ENCODE data around the gene TFPI.

The TFPI gene

DNA sequence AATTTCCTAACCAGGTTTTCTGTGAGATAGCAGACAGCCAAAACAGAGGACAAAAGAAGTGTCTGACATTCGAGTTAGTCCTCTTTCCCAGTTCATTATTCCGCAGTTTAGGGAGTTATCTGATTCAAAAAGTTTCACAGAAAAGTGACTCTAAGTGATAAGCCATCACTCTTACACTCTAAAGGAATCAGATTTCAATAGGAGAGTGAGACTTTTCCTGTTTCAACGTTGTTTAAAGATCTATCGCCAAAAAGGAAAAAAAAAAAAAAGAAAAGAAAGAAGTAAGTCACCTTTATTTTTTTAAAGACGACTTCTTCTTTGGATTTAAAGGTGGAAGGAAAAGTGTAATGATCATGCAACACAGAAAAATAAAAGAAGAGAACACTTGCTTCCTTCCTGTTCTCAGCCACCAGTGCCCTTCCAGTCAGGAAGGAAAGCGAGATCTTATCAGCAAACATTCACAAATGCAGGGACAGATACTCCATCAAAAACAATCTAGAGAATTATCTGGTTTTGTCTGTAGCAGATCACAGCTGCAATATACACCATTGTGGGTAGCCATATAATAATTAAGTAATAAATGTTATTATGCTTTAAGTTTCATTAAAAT, 49.8 kb downstream of the TFPI start:
- no peak for DNase-seq (ENCODE audit: low read depth)

DNA sequence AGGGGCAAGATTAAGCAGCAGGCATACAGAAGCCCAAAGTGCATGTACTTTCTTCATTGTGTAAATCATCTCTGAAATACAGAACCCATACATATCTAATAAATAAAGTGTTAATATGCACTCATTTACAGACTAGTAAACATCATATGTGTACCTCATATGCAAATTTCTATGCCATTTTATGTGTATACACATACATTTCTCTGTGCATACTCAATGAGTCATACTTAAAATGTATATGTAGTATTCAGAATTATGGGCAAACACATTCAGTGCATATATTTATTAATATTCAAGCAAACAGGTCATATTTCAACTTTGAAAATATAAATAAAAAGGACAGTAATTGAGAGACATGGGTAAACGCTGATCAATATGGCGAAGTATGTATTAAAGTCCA, 50.5 kb downstream of the TFPI start:
- no peak for DNase-seq (ENCODE audit: low read depth)

DNA sequence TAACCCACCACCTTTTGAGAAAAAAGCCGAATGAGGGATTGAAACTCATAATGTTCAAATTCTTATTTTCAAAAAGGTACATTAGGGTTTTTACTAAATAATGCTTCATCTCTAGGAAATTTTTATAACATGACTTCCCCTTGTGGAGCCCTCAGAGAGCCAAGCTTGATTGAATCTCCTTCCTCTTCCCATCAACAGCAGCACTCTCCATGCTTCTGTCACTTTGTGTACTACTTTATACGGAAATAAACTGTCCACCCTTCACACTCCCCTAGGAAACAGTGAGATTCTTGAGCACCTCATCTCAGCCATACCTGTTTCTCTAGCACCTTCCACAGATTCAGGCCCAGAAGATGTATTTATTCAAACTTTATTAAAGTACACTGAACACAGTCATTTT, 51.8 kb downstream of the TFPI start:
- no peak for DNase-seq (ENCODE audit: low read depth)

DNA sequence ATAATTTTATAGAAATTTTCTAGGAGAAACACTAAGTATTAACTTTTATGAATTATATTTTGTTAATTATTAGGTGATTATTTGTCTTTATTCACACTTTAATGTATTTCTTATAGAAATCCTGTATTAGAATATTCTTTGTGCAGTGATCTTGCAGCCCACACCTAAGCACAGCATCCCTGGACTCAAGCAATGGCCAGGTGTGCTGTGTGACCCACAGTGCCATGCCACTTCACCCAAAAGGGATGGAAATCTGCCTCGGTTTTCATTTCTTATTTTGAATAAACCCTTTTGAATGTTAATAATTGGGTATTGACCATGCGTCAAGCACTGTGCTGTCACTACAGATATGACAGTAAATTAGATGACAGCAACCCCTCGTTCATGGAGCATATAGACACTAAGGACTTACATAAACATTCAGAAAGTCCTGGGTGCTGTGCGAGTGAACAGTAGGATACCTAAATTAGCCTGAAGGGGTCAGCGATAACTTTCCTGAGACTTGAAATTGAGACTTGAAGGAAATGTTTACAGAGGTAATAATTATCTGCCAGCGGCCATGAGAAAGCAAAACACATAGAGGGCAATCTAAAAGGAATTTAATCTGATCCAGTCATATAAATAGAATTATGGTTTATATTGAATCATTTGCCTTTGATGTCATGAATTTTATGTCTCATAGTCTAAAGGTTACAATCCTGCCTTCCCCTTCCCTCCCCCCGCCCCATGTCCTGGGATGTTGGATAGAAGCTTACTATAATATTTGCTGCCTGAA, 53.5 kb downstream of the TFPI start:
- peak; percentile 31 for DNase-seq (ENCODE audit: low read depth)

DNA sequence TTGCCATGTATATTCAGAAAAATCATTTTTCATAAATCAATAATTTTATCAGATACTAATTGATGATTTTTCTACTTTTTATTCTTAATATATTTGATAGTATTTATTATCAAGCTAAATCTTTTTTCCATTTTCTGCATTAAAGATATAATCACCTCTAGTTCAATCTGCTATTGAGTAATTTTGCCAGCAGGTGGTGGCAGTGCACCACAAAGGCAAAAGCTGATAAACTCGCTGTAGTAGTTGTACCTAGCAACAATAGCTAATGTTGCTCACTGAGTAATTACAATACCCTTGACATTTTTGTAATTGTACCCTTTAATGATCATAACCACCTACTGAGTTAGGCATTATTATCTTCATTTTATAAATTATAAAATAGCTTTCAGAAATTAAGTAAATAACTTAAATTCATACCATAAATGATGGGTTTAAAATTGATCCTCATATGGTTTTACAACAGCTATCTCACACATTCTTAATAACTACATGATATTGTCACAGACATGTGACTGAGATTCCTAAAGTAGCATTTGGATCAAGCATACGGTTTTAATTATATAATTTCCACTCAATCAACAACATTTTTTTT, 54.2 kb downstream of the TFPI start:
- peak; percentile 47 for DNase-seq (ENCODE audit: low read depth)

DNA sequence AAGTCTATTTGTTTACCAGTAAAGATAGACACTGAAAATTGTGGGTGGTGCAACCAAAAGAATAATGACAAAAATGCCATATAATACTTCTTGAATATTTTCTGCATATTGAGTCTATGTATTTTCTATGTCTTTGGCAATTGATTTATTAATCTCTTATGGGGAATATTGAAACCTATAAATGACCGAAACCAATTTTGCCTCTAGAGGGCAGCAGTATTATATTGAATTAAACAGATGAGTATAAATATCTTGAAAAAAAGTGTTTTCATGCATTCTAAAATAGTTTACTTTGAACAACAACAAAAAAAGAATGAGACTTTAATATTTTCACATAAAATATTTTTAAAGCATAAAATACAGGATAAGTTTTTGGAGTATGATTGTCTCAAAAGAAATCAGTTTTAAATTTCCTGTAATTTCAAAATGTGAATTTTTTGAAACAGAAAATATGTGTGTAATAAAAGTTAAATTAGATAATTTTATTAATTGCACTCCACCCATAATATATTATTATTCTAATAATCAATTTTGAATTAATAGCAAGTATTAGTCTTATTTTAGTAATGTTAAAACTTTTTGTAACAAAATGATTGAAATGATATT, 56.3 kb downstream of the TFPI start:
- DNase-seq (ENCODE audit: low read depth) = no peak

DNA sequence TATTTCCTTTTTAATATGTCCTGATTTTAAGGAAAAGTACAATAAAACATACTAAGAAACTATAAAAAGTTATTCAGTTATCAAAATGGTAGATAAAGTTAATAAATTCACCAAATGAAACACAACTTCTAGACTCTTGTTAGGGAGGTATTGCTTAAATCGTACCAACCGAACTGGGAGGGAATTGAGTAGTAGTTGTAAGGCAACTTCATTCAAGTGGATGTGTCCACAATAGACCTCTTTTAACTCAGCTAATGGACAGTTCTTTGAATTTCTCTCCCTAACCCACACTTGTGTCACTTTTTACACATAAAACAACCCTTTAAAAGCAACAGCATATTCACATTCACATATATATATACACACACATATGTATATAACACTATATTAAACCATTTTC, 57.1 kb downstream of the TFPI start:
- DNase-seq (ENCODE audit: low read depth) = no peak

DNA sequence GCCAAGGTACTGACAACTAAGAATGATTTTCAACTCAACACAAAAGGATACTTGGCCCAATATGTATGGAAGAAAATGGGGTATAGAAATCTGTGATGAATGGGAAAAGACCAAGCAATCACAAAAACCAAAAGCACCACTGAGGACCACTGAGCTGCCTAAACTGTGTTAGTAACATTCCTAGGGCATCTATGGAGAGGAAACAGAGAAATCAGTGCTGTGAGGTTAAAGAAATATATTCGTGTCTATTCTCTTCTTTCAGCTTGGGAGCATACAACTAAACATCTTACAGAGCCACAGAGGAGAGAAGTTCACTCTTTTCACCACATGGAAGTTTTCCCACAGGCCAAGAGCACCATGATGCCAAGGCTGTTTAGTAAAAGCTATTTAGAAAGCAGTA, 58.9 kb downstream of the TFPI start:
- DNase-seq (ENCODE audit: low read depth) = no peak

DNA sequence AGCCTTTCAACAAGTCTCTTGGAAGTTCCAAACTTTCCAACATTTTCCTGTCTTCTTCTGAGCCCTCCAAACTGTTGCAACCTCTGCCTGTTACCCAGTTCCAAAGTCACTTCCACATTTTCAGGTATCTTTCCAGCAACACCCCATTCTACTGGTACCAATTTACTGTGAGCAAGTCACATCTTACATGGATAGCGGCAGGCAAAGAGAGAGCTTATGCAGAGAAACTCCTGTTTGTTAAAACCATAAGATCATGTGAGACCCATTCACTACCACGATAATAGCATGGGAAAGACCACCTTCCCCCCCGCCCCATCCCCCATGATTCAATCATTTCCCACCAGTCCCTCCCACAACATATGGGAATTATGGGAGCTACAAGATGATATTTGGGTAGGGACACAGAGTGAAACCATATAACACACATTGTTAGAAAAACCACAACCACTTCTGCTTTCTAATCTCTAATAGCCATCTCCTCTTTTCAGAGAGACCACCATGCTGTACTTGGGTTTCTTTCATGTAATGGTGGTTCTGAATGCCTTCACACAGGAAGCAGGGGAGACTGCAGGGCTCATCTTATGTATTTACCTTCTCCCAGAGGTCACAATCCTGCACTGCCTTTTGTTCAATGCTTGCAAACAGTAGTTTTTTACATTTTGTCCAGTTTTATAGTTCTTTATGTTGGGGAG, 60.2 kb downstream of the TFPI start:
- DNase-seq (ENCODE audit: low read depth) = no peak

DNA sequence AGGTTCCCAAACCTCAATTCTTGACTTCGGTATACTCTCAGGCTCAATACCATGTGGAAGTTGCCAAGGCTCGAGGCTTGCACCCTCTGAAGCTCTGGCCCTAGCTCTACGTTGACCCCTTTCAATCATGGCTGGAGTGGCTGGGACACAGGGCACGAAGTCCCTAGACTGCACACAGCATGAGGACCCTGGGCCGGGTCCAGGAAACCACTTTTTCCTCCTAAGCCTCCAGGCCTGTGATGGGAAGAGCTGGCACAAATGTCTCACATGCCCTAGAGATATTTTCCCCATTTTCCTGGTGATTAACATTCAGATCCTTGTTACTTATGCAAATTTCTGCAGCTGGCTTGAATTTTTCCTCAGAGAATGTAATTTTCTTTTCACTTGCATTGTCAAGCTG, 61.1 kb downstream of the TFPI start:
- DNase-seq (ENCODE audit: low read depth) = no peak

DNA sequence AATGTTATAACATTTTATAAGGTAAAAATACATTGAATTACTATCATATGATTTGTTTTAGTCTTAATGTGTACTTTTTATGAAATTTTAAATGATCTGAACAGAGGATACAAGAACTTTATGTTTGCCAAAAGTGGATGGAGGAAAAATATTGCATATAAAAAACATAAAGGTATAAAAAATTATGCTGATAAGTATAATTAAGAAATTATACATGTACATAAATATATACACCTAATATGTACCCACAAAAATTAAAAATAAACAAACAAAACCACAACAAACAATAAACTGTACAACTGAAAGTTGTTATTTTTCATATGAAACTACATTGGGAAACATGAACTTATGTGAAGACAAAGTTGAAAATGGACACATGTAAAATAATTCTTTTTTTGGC, 68.0 kb downstream of the TFPI start:
- DNase-seq (ENCODE audit: low read depth) = no peak

DNA sequence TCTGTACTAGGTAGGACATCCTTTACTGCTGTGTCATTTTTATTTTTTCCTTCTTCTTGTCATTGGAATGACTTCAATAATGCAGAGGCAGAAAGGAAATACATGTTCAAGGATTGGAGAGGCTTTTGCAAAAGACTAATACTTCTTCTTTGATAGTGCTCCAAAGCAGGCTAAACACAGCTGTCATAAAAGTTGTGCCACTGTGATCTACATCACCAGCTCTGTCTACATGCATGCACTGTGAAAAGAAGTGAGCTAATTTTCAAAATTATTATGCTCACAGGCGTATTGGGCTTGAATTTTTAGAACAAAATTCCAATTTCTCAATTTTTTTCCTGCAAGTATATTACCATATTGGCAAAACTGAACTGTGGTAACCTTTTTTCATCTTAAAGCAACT, 68.7 kb downstream of the TFPI start:
- no peak for DNase-seq (ENCODE audit: low read depth)

DNA sequence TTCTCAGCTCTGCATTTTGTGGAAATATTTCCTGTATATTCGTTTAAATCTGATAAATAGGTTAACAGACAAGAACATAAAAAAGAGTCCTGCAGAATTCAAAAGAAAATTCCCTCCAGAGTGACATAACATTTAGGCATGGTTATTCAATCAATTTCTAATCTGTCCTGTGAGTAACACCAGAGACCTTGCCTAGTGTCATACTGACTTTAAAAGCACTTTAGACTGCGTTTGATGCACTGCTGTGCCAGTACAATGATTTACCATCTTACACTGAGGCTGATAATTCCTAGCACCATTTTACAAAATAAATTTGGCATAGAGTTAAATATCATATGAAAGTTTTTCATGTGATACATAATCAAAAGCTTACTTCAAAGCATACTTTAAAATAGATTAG, 70.7 kb downstream of the TFPI start:
- DNase-seq (ENCODE audit: low read depth) = no peak

DNA sequence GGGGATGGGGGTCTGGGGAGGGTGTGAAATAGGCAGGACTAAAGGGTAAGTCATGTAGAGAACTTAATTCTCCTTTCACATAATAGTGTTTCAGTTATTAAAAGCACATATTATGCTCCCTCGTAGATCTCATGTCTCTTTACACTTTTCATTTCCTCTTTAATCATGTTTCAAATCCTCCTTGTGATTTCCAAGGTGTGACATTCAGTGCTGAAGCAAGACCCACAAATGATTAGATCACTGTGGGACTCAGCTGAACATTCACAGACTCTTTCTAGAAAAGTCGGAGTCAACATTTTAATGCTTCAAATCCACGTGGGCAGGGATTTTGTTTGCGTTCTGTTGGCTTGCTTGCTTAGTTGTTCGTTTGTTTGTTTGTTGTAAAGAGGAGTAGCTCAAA, 71.4 kb downstream of the TFPI start:
- no peak for DNase-seq (ENCODE audit: low read depth)

DNA sequence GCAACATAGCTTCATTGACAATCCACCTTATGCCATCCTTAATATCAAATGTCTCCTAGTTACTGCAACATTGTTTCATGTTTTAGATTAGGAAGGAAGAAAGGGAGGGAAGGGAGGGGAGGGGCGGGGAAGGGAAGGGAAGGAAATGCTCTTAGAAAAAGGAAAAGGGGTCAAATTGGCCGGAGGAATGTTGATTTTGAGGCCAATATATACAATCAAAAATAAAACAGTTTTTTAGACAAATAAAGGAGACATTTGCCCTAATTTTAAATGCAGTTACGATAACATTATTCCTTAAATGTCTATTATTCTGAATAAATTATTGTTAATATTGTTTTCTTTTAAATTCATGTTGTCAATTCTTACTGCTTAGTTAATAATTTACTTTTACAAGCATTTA, 72.7 kb downstream of the TFPI start:
- DNase-seq (ENCODE audit: low read depth) = no peak

DNA sequence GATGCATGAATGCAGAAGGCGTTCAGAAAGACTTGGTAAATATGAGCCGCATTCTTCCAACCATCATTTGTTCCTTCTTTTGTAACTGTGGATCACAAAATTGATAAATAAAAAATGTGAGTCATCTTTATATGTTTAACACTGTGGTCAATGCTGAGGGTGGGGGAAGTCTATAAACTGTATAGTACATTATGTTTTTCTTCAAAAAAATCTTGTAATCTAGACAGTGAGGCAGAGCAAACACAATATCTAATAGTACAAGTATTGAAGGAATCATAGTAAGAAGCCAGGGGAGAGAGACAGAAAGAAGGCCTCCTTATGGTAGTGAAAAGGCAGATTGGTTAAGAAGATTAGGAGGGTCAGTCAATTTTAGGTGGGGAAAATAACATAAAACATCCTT, 75.5 kb downstream of the TFPI start:
- DNase-seq (ENCODE audit: low read depth) = no peak

DNA sequence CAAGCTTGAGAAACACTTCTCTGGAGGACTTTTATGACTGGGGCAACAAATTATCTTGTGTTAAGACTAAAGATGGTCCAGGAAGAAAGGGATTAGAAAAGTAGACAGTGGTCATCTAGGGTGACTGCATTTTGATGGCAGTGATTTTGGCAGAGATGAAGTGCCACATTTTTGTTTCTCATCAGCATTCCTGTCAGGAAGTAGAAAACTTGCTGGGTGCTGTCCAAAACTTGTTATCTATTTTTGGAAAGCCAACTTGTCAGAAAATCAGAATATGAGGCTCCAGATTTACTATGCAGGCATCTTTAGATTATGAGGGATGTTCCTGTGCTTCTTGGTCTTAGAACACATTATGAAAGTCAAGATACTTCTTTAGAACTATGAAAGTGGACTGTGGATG, 77.2 kb downstream of the TFPI start:
- DNase-seq (ENCODE audit: low read depth) = no peak

DNA sequence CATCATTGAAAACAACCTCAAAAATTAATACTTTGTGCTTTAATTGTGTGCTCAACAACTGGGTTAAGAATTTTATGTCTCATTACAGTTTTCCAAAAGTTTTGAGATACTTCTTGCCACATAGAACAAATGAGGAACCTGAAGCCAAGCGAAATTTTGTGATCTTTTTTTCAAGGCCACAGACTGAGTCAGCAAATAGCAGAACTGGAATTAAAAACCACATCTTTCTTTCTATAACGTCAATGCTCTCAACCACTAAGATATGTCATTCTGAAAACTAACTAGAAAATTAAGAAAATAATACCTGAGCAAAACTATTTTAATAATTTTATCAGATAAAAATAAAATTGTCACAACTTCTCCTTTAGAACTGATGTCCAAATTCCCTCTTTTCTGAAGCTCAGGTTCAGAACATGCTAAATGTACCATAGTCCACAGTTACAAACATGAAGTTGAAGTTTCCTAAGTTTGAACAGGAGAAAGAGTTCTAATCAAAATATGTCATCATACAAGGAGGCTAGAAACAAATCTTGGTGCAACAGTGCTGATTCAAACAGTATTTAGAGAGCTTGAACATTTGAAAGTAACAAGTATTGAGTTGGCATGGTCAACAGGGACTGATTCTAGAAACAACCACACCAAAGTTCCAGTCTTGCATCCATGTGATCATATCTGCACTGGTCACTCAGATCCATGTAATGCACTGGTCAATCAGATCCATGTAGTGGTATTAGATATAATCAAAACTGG, 78.6 kb downstream of the TFPI start:
- DNase-seq (ENCODE audit: low read depth) = no peak

DNA sequence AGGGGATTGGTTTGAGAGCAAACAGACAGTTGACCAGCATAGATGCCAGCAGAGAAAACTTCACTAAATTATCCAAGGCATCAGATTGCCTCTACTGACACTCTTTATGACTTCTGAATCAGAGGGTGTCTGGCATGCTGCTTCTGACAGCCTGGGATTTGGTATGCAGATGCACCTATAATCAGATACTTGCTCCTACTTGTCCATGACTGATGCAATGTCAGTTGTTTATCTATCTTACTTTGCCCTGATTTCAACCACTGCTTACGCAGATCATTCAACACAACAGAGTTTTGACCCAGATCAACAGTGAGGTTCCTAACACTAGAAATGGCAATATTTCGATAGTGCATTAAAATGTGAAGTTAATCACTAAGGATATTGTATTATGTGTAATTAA, 83.5 kb downstream of the TFPI start:
- DNase-seq (ENCODE audit: low read depth) = no peak

DNA sequence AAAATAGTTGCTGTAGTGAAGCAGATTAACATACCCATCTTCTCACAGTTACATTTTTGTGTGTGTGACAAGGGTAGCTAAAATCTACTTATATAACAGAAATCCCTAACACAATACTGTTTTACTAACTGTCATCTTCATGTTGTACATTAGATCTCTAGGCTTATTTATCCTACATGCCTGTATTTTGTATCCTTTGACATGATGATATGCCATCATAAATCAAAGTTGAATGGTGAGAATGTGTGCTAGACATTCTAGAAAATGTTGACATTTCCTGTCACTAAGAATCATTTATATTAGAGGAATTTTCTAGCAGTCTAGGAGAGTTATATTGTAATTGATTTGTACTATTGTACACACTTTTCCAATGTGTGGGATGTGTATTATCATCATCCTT, 84.7 kb downstream of the TFPI start:
- no peak for DNase-seq (ENCODE audit: low read depth)

DNA sequence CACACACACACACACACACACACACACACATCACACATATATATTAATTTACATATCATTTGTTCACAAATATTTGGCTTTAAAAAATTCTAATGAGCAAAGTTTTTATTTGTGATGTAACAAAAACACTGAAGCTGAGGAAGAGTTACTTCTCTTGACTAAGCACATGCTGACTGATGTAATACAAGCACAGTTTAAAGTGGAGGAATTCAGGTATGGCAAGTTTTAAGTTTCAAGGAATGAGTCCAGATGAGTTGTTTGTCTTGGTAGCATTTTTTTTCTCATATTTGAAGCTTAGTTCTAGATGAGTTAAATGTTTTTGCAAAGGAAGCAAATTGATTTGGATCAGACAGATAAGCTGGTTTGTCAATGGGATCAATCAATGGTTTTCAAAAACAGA, 86.0 kb downstream of the TFPI start:
- no peak for DNase-seq (ENCODE audit: low read depth)
